Peyer's patch (tissue), 4 donors: ENCODE data around the gene ATPAF2. TPM values are rescaled to one million over a fixed set of nuclear protein-coding genes. Genes with fewer than 3 reads are reported as not detected.

Experiments used
- DNase-seq, 3 donors: peaks; one replicate each; pipeline ENCODE4 v3.0.0-alpha.2; 2017 to 2019
- H3K27ac ChIP-seq, 4 donors: fragments of 200-600 bp; sonication (generic); one replicate each; pipeline ENCODE4 v1.5.1; 2016 to 2019
- H3K27me3 ChIP-seq, 2 donors: fragments of 200-600 bp; sonication (generic); one replicate each; pipeline ENCODE4 v1.5.1; 2019
- H3K36me3 ChIP-seq, 3 donors: fragments of 200-600 bp; sonication (generic); one replicate each; pipeline ENCODE4 v1.5.1; 2016 to 2019
- H3K4me1 ChIP-seq, 4 donors: fragments of 200-600 bp; sonication (generic); one replicate each; pipeline ENCODE4 v1.5.1; 2016 to 2019
- H3K4me3 ChIP-seq, 4 donors: fragments of 200-600 bp; sonication (generic); 1 replicate in 3 of 4; 2 replicates in 1 of 4; pipeline ENCODE4 v1.5.1; 2016 to 2019; ENCODE audit warnings: mild to moderate bottlenecking in 1 of 4
- H3K9me3 ChIP-seq, 4 donors: fragments of 200-600 bp; sonication (generic); one replicate each; pipeline ENCODE4 v1.5.1; 2016 to 2019; ENCODE audit warnings: mild to moderate bottlenecking in 1 of 4
- CTCF ChIP-seq, 6 experiments: fragments of 450-650 bp in 4 of 6; fragments of 200-600 bp in 2 of 6; sonication (generic) in 1 of 6; IDR thresholded peaks; one replicate each; pipeline ENCODE4 v1.5.1; 2017 to 2019; ENCODE audit warnings: antibody characterized with exemption in 6 of 6, mild to moderate bottlenecking in 3 of 6, moderate library complexity in 1 of 6
- POLR2A ChIP-seq, 2 donors: fragments of 450-650 bp; IDR thresholded peaks; one replicate each; pipeline ENCODE4 v1.5.1; 2017; ENCODE audit warnings: antibody characterized with exemption in 2 of 2, mild to moderate bottlenecking in 2 of 2, moderate library complexity in 2 of 2
- total RNA-seq, 4 donors: library from RNA; depleted of rRNA; stranded (reverse); fragments of >200 nt; gene quantifications; one replicate each; pipeline ENCODE4 v1.1.0, GENCODE V29; 2016

ATPAF2 gene
- total RNA-seq, 4 donors from 2014 or later: 9.8 to 60.2 (median 29.7) TPM

GRCh38 chr17:18045691-18046350, 6.9 kb upstream of the ATPAF2 start:
- H3K27me3 ChIP-seq: no peaks in the 10 kb centered on the region
- TF ChIP-seq POLR2A (IDR thresholded peaks at IDR 0.05): no peak
- TF ChIP-seq CTCF (IDR thresholded peaks at IDR 0.05): no peak
- no peak for DNase-seq
- no peak overlapping the region for H3K27ac ChIP-seq
- no peak overlapping the region for H3K4me3 ChIP-seq
- peaks cover 0 to 11% (median 0%) of the 10 kb centered on the region in 3 donors for H3K36me3 ChIP-seq
- no peaks in the 10 kb centered on the region for H3K9me3 ChIP-seq
- H3K4me1 ChIP-seq: peaks cover 0 to 11% (median 0%) of the 10 kb centered on the region in 4 donors

DNA sequence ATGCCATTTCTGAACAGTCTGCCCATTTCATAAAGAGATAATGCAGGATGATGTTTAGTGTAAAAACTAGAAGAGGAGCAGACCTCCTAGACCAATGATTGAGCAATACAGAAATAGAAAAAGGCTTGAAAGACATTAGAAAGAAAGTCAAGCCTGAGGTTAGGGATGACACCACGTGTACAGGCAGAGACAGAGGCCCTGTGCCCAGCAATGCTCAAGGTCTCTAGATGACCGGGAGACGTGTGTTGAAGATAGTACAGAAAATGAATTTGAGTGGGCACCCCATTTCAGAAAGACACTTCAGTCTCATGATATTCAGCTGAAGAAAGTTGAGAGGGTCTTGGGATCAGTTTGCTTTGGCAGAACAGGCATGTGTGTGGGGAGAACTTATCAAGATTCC, 5.6 kb upstream of the ATPAF2 start:
- DNase-seq: no peak
- Histone ChIP-seq H3K4me1 (peaks cover 0 to 19% (median 5%) of the 10 kb centered on the region in 4 donors), H3K27me3 (no peaks in the 10 kb centered on the region), H3K9me3 (no peaks in the 10 kb centered on the region), H3K27ac (no peak overlapping the region), H3K4me3 (no peak overlapping the region), H3K36me3 (peaks cover 0 to 11% (median 0%) of the 10 kb centered on the region in 3 donors)
- TF ChIP-seq POLR2A (IDR thresholded peaks at IDR 0.05): no peak
- no peak for TF ChIP-seq CTCF (IDR thresholded peaks at IDR 0.05)

DNA sequence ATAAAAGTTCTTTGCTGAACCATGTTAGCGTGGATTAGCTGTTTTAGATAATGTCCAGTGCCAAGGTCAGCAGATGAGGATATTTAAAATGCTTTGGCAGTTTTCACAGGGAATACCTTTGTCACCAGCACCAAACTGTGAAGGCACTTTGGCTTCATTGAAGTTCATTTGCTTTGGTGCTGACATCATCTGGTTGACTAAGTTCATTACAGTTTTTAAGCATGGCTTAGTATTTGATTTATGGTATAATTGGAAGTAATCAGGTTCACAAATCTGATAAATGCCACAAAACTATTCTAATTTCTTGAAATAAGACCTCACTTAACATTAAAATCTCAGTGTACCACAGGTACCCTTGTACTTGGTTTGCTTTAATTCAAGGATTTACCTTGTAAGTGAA, 4.5 kb upstream of the ATPAF2 start:
- Histone ChIP-seq H3K9me3 (no peaks in the 10 kb centered on the region), H3K4me3 (no peak overlapping the region), H3K4me1 (peaks cover 0 to 19% (median 5%) of the 10 kb centered on the region in 4 donors), H3K27me3 (no peaks in the 10 kb centered on the region), H3K36me3 (peaks cover 0 to 11% (median 0%) of the 10 kb centered on the region in 3 donors), H3K27ac (no peak overlapping the region)
- no peak for TF ChIP-seq POLR2A (IDR thresholded peaks at IDR 0.05)
- TF ChIP-seq CTCF (IDR thresholded peaks at IDR 0.05): peak in 4 of 6 experiments; percentile 13 to 31 (median 26)
- DNase-seq: no peak

- H3K4me1 ChIP-seq: peaks cover 0 to 24% (median 6%) of the 10 kb centered on the region in 4 donors
- no peak overlapping the region for H3K27ac ChIP-seq
- DNase-seq: no peak
Observed at GRCh38 chr17:18042983-18043382, 4.0 kb upstream of the ATPAF2 start.

DNA sequence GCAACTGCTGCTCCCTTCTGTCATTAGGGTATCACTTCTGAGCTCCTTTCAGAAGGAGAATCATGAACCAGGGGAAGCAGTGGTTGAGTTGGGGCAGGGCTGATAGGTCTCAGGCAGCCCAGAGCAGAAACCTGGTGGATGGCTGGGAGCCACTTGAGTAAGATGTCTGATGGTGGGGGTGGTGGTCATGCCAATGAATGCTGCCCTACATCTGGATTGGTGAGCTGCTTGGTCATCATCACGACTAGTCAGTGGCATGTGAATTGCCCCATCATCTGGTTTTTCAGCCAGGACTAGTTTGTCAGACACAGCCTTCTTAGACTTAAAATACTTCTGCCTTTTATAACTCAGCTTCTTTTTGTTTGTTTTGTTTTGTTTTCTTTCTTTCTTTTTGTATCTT, 2.8 kb upstream of the ATPAF2 start:
- H3K27me3 ChIP-seq: no peaks in the 10 kb centered on the region
- TF ChIP-seq POLR2A (IDR thresholded peaks at IDR 0.05): no peak
- no peak for TF ChIP-seq CTCF (IDR thresholded peaks at IDR 0.05)
- H3K27ac ChIP-seq: no peak overlapping the region
- peaks cover 0 to 7% (median 0%) of the 10 kb centered on the region in 3 donors for H3K36me3 ChIP-seq
- no peak overlapping the region for H3K4me3 ChIP-seq
- DNase-seq: no peak
- H3K9me3 ChIP-seq: no peaks in the 10 kb centered on the region
- H3K4me1 ChIP-seq: peaks cover 0 to 35% (median 14%) of the 10 kb centered on the region in 4 donors

More at GRCh38 chr17:18042983-18043382, 4.0 kb upstream of the ATPAF2 start:
- Histone ChIP-seq H3K27me3 (no peaks in the 10 kb centered on the region), H3K9me3 (no peaks in the 10 kb centered on the region), H3K36me3 (peaks cover 0 to 11% (median 0%) of the 10 kb centered on the region in 3 donors), H3K4me3 (no peak overlapping the region)
- no peak for TF ChIP-seq CTCF (IDR thresholded peaks at IDR 0.05)
- no peak for TF ChIP-seq POLR2A (IDR thresholded peaks at IDR 0.05)
